Stimulated activated CD8-positive, alpha-beta memory T cell treated with anti-CD3 and anti-CD28 coated beads, Interleukin-4, amount 100 ng/mL, for 48 hours (primary cell): Measurements from ENCODE around the gene CYP27C1.
"Not testable (repeated sequence)": the region's sequence is repeated elsewhere in the genome, so short reads cannot be mapped to it uniquely, and the experiment has no call there.

ENCODE experiments used
- DNase-seq: peaks from one replicate; pipeline ENCODE4 v3.0.0-alpha.2; 2020

The CYP27C1 gene

GRCh38 chr2:127220768-127221527 is 849 bp upstream of the CYP27C1 start:
- DNase-seq: no peak

- peak; percentile 29 for DNase-seq
Observed at GRCh38 chr2:127219171-127220070, 678 bp downstream of the CYP27C1 start.

GRCh38 chr2:127218812-127219170 is 1.3 kb downstream of the CYP27C1 start:
- no peak for DNase-seq

- DNase-seq: peak; percentile 32
Observed at GRCh38 chr2:127217470-127218325, 2.4 kb downstream of the CYP27C1 start.

GRCh38 chr2:127216593-127216992 is 3.5 kb downstream of the CYP27C1 start:
- DNase-seq: no peak

- DNase-seq: no peak
Observed at GRCh38 chr2:127216095-127216494, 4.0 kb downstream of the CYP27C1 start.

- not testable (repeated sequence) for DNase-seq
Observed at GRCh38 chr2:127214201-127214600, 5.9 kb downstream of the CYP27C1 start.

- no peak for DNase-seq
Observed at GRCh38 chr2:127208313-127208712, 11.8 kb downstream of the CYP27C1 start.

GRCh38 chr2:127205218-127206125 is 14.6 kb downstream of the CYP27C1 start:
- no peak for DNase-seq

- no peak for DNase-seq
Observed at GRCh38 chr2:127201452-127201851, 18.6 kb downstream of the CYP27C1 start.

GRCh38 chr2:127200962-127201361 is 19.1 kb downstream of the CYP27C1 start:
- no peak for DNase-seq

GRCh38 chr2:127199223-127199622 is 20.9 kb downstream of the CYP27C1 start:
- DNase-seq: no peak

GRCh38 chr2:127197475-127198385 is 22.4 kb downstream of the CYP27C1 start:
- DNase-seq: peak; percentile 74

GRCh38 chr2:127196998-127197397 is 23.1 kb downstream of the CYP27C1 start:
- DNase-seq: no peak

GRCh38 chr2:127196549-127196948 is 23.6 kb downstream of the CYP27C1 start:
- DNase-seq: no peak

- no peak for DNase-seq
Observed at GRCh38 chr2:127195140-127196074, 24.7 kb downstream of the CYP27C1 start.

GRCh38 chr2:127194447-127194846 is 25.7 kb downstream of the CYP27C1 start:
- no peak for DNase-seq

- no peak for DNase-seq
Observed at GRCh38 chr2:127193967-127194280, 26.2 kb downstream of the CYP27C1 start.

- no peak for DNase-seq
Observed at GRCh38 chr2:127193164-127193966, 26.7 kb downstream of the CYP27C1 start.
